Activated CD4-positive, CD25-positive, alpha-beta regulatory T cell treated with anti-CD3 and anti-CD28 coated beads, Interleukin-2, amount 50 U/mL, for 24 hours (primary cell): ENCODE results near the gene PLEKHF1.
A peak's percentile ranks its signal among the peaks of the same experiment; 100 is the strongest.
"Not testable (repeated sequence)": the region's sequence is repeated elsewhere in the genome, so short reads cannot be mapped to it uniquely, and the experiment has no call there.

ENCODE experiments used
- ATAC-seq, 2 donors: fragments of 150-1000 bp; cut with Tn5 transposase; one replicate each; pipeline ENCODE4 v1.10.0; 2021; ENCODE audit warnings: mild to moderate bottlenecking in 1 of 2, moderate library complexity in 1 of 2

Gene PLEKHF1

GRCh38 chr19:29665826-29666577, 741 bp downstream of the PLEKHF1 start:
- ATAC-seq: no peak

GRCh38 chr19:29666578-29667386, 1.5 kb downstream of the PLEKHF1 start:
- ATAC-seq: no peak

- ATAC-seq: no peak
Observed at GRCh38 chr19:29667387-29667783, 2.1 kb downstream of the PLEKHF1 start.

GRCh38 chr19:29667901-29668341, 2.7 kb downstream of the PLEKHF1 start:
- ATAC-seq: peak; percentile 9 to 15

- ATAC-seq: no peak
Observed at GRCh38 chr19:29668746-29669609, 3.7 kb downstream of the PLEKHF1 start.

- ATAC-seq: no peak
Observed at GRCh38 chr19:29670255-29670654, 5.0 kb downstream of the PLEKHF1 start.

GRCh38 chr19:29671026-29671392, 5.7 kb downstream of the PLEKHF1 start:
- ATAC-seq: not testable (repeated sequence)

GRCh38 chr19:29671393-29672160, 6.3 kb downstream of the PLEKHF1 start:
- peak; percentile 83 for ATAC-seq

GRCh38 chr19:29672319-29672932, 7.2 kb downstream of the PLEKHF1 start:
- ATAC-seq: no peak

- peak; percentile 83 for ATAC-seq
Observed at GRCh38 chr19:29672933-29673336, 7.7 kb downstream of the PLEKHF1 start.

- ATAC-seq: no peak
Observed at GRCh38 chr19:29673451-29674371, 8.4 kb downstream of the PLEKHF1 start.

- ATAC-seq: no peak
Observed at GRCh38 chr19:29674374-29675119, 9.3 kb downstream of the PLEKHF1 start.

- no peak for ATAC-seq
Observed at GRCh38 chr19:29675120-29675649, 9.9 kb downstream of the PLEKHF1 start.

GRCh38 chr19:29675650-29676186, 10.5 kb downstream of the PLEKHF1 start:
- no peak for ATAC-seq

- ATAC-seq: no peak
Observed at GRCh38 chr19:29676586-29676985, 11.3 kb downstream of the PLEKHF1 start.

- no peak for ATAC-seq
Observed at GRCh38 chr19:29677001-29677817, 11.9 kb downstream of the PLEKHF1 start.

- no peak for ATAC-seq
Observed at GRCh38 chr19:29678484-29679106, 13.3 kb downstream of the PLEKHF1 start.
